H1 (cell line): ENCODE measurements around the gene CCNE1. TPM values are rescaled to one million over a fixed set of nuclear protein-coding genes. Genes with fewer than 3 reads are reported as not detected.
A peak's percentile ranks its signal among the peaks of the same experiment; 100 is the strongest.

Source experiments
- CTCF ChIA-PET: fragments of 300-600 bp; sonication (Branson Sonifier 250); formaldehyde crosslinking; loops from one replicate; lab custom pipeline; 2021; ENCODE audit not compliant: partially characterized antibody; lab: Charles Lee
- POLR2A ChIA-PET: fragments of 300-600 bp; sonication (Branson Sonifier 250); formaldehyde crosslinking; loops from one replicate; lab custom pipeline; 2021; ENCODE audit warnings: inconsistent platforms; ENCODE audit not compliant: partially characterized antibody; lab: Charles Lee
- DNase-seq, 2 experiments: peaks; one replicate each; pipeline versions ENCODE4 v3.0.0 to v3.0.0-alpha.2; 2010 to 2022; ENCODE audit warnings: low spot score in 2 of 2, low read depth in 1 of 2, mixed read lengths in 1 of 2
- FAIRE-seq: peaks from 2 replicates; lab custom pipeline; 2011; peaks lifted over from hg19 to GRCh38; lab: Jason Lieb, UNC
- H2AFZ ChIP-seq: 2 replicates; pipeline ENCODE4 v1.8.1; 2012; ENCODE audit warnings: low read length, inconsistent platforms
- H2AK5ac ChIP-seq: 2 replicates; pipeline ENCODE4 v1.6.1; 2013; ENCODE audit warnings: low read depth, low read length
- H2BK120ac ChIP-seq: replicated peaks from 2 replicates; pipeline ENCODE3; 2013; ENCODE audit warnings: low read depth, low read length, inconsistent platforms
- H2BK12ac ChIP-seq: 2 replicates; pipeline ENCODE4 v1.6.1; 2013; ENCODE audit warnings: low read depth, low read length
- H2BK15ac ChIP-seq: 2 replicates; pipeline ENCODE4 v1.6.1; 2013; ENCODE audit warnings: low read length
- H2BK20ac ChIP-seq: 2 replicates; pipeline ENCODE4 v1.6.1; 2013; ENCODE audit warnings: low read length
- H2BK5ac ChIP-seq: 2 replicates; pipeline ENCODE4 v1.6.1; 2013; ENCODE audit warnings: low read depth, low read length
- H3K14ac ChIP-seq: 2 replicates; pipeline ENCODE4 v1.6.1; 2013; ENCODE audit warnings: inconsistent platforms; ENCODE audit not compliant: insufficient read length
- H3K18ac ChIP-seq: 2 replicates; pipeline ENCODE4 v1.6.1; 2013; ENCODE audit warnings: low read length; ENCODE audit errors: extremely low read depth
- H3K23ac ChIP-seq: 2 replicates; pipeline ENCODE4 v1.6.1; 2013; ENCODE audit warnings: inconsistent platforms; ENCODE audit not compliant: insufficient read length
- H3K23me2 ChIP-seq: 2 replicates; pipeline ENCODE4 v1.6.1; 2013; ENCODE audit warnings: low read depth, low read length
- H3K27ac ChIP-seq: 2 replicates; pipeline ENCODE4 v1.6.1; 2011; ENCODE audit warnings: low read depth, low read length, inconsistent platforms
- H3K27me3 ChIP-seq, 4 experiments: replicated peaks in 1 of 4; 1 replicate in 1 of 4; 2 replicates in 3 of 4; pipeline versions ENCODE4 v1.6.1 to v1.8.1; 2011 to 2013; ENCODE audit warnings: low read length in 3 of 4, mild to moderate bottlenecking in 3 of 4, inconsistent platforms in 2 of 4, mixed read lengths in 2 of 4, moderate library complexity in 1 of 4; ENCODE audit not compliant: control insufficient read depth in 3 of 4, insufficient read depth in 3 of 4; ENCODE audit errors: extremely low read depth in 1 of 4
- H3K36me3 ChIP-seq, 4 experiments: 2 replicates each; pipeline versions ENCODE4 v1.6.1 to v1.8.1; 2011 to 2013; ENCODE audit warnings: mild to moderate bottlenecking in 4 of 4, low read length in 3 of 4, moderate library complexity in 2 of 4, control low read depth in 1 of 4, inconsistent platforms in 1 of 4; ENCODE audit not compliant: insufficient read depth in 4 of 4, control insufficient read depth in 2 of 4
- H3K4ac ChIP-seq: replicated peaks from 2 replicates; pipeline ENCODE3; 2013; ENCODE audit warnings: low read length, low read depth, mixed read lengths, inconsistent platforms; ENCODE audit not compliant: insufficient read length
- H3K4me1 ChIP-seq, 4 experiments: replicated peaks in 1 of 4; 1 replicate in 1 of 4; 2 replicates in 3 of 4; pipeline versions ENCODE4 v1.6.1 to v1.8.1; 2011 to 2013; ENCODE audit warnings: low read length in 3 of 4, inconsistent platforms in 2 of 4, mixed read lengths in 1 of 4; ENCODE audit not compliant: insufficient read depth in 4 of 4, control insufficient read depth in 3 of 4
- H3K4me2 ChIP-seq, 2 experiments: 2 replicates each; pipeline versions ENCODE4 v1.6.1 to v1.8.1; 2011 to 2013; ENCODE audit warnings: low read depth in 2 of 2, low read length in 2 of 2, control low read depth in 1 of 2, inconsistent platforms in 1 of 2, mild to moderate bottlenecking in 1 of 2; ENCODE audit not compliant: insufficient read depth in 1 of 2
- H3K4me3 ChIP-seq, 4 experiments: fragments of 200-600, 300-600 bp in 1 of 4; sonication (generic), shearing (Covaris generic), sonication (Bioruptor Twin) in 1 of 4; 2 replicates each; pipeline versions ENCODE4 v1.5.1 to v1.8.1; 2011 to 2016; ENCODE audit warnings: low read length in 4 of 4, low read depth in 3 of 4, control low read depth in 2 of 4, inconsistent platforms in 2 of 4, mild to moderate bottlenecking in 2 of 4, mixed read lengths in 1 of 4, moderate library complexity in 1 of 4; ENCODE audit not compliant: insufficient read depth in 2 of 4; ENCODE audit errors: extremely low read depth in 1 of 4
- H3K56ac ChIP-seq: replicated peaks from 2 replicates; pipeline ENCODE3; 2013; ENCODE audit warnings: low read depth, mild to moderate bottlenecking, mixed read lengths, low read length, inconsistent platforms; ENCODE audit not compliant: insufficient read length
- H3K79me1 ChIP-seq: 2 replicates; pipeline ENCODE4 v1.6.1; 2013; ENCODE audit warnings: low read depth, low read length, control low read depth
- H3K79me2 ChIP-seq, 2 experiments: 2 replicates each; pipeline versions ENCODE4 v1.6.1 to v1.8.1; 2012 to 2013; ENCODE audit warnings: low read length in 2 of 2, mild to moderate bottlenecking in 2 of 2, inconsistent platforms in 1 of 2; ENCODE audit not compliant: insufficient read depth in 2 of 2, control insufficient read depth in 1 of 2
- H3K9ac ChIP-seq, 4 experiments: replicated peaks in 1 of 4; 1 replicate in 1 of 4; 2 replicates in 3 of 4; pipeline versions ENCODE4 v1.6.1 to v1.8.1; 2011 to 2013; ENCODE audit warnings: low read depth in 3 of 4, low read length in 3 of 4, control low read depth in 2 of 4, mild to moderate bottlenecking in 2 of 4, moderate library complexity in 2 of 4, inconsistent platforms in 1 of 4; ENCODE audit errors: extremely low read depth in 1 of 4
- H3K9me3 ChIP-seq, 2 experiments: 2 replicates each; pipeline versions ENCODE4 v1.6.1 to v1.8.1; 2012 to 2013; ENCODE audit warnings: mild to moderate bottlenecking in 2 of 2, moderate library complexity in 2 of 2, control low read depth in 1 of 2, inconsistent platforms in 1 of 2, low read depth in 1 of 2, low read length in 1 of 2, mixed read lengths in 1 of 2; ENCODE audit not compliant: insufficient read depth in 2 of 2
- H4K20me1 ChIP-seq, 2 experiments: replicated peaks in 1 of 2; 2 replicates each; pipeline versions ENCODE3 to v1.8.1; 2011 to 2013; ENCODE audit warnings: inconsistent platforms in 2 of 2, low read length in 2 of 2, mild to moderate bottlenecking in 1 of 2; ENCODE audit not compliant: insufficient read depth in 2 of 2, control insufficient read depth in 1 of 2
- H4K5ac ChIP-seq: 2 replicates; pipeline ENCODE4 v1.6.1; 2013; ENCODE audit warnings: low read length, low read depth, mixed read lengths, inconsistent platforms; ENCODE audit not compliant: insufficient read length
- H4K8ac ChIP-seq: 2 replicates; pipeline ENCODE4 v1.8.0; 2013; ENCODE audit warnings: mild to moderate bottlenecking, moderate library complexity, low read length, inconsistent platforms; ENCODE audit not compliant: insufficient read depth; ENCODE audit errors: extremely low read depth
- H4K91ac ChIP-seq: replicated peaks from 2 replicates; pipeline ENCODE3; 2013; ENCODE audit warnings: low read length, mixed read lengths, inconsistent platforms; ENCODE audit not compliant: insufficient read length
- JUN ChIP-seq: IDR thresholded peaks from 2 replicates; pipeline ENCODE4 v1.6.1; 2011; ENCODE audit warnings: low read depth, mild to moderate bottlenecking, improper control_type of control experiment, low read length
- RAD21 ChIP-seq, 2 experiments: IDR thresholded peaks in 1 of 2; conservative IDR thresholded peaks in 1 of 2; 2 replicates each; pipeline ENCODE4 v1.6.1; 2011; ENCODE audit warnings: low read depth in 2 of 2, low read length in 2 of 2, improper control_type of control experiment in 1 of 2, inconsistent platforms in 1 of 2, mild to moderate bottlenecking in 1 of 2, moderate library complexity in 1 of 2
- WGBS, 2 experiments: shearing (Covaris generic) in 1 of 2; methylation state at CpG; one replicate each; pipeline versions ENCODE4 v1.1.6 to v1.1.7; 2013 to 2015; ENCODE audit warnings: low lambda C conversion rate in 2 of 2, mixed read lengths in 2 of 2, inconsistent platforms in 1 of 2, low coverage in 1 of 2, missing lambda C conversion rate in 1 of 2; ENCODE audit not compliant: insufficient replicate concordance in 2 of 2, insufficient coverage in 1 of 2, insufficient read length in 1 of 2; ENCODE audit errors: extremely low coverage in 1 of 2, missing lambda C conversion rate in 1 of 2; 5-methylcytosine and 5-hydroxymethylcytosine counted together
- polyA plus RNA-seq, 7 experiments: library from polyadenylated mRNA; depleted of rRNA in 3 of 7; stranded (reverse) in 5 of 7; unstranded in 2 of 7; fragments of >200 nt in 5 of 7; fragments of 200-250 nt in 2 of 7; gene quantifications; 1 replicate in 5 of 7; 2 replicates in 1 of 7; 4 replicates in 1 of 7; pipeline versions ENCODE4 v1.2.1 to v1.2.3, GENCODE V29; 2011 to 2013; ENCODE audit warnings: missing spikeins in 2 of 7, mixed read lengths in 2 of 7
- total RNA-seq: library from RNA; stranded (reverse); fragmentation: NEBNext Ultra II Directional; extraction: Animal tissue kit (Norgen Biotek cat#: 25700); gene quantifications from 2 replicates; pipeline ENCODE4 v1.2.1, GENCODE V29; 2021
- TF ChIP-seq, protein P1 (sequence below), 3 experiments: IDR thresholded peaks; 1 replicate in 2 of 3; 2 replicates in 1 of 3; pipeline versions ENCODE4 v1.5.1 to v1.6.1; 2011; ENCODE audit warnings: low read length in 3 of 3, mild to moderate bottlenecking in 3 of 3, inconsistent platforms in 2 of 3, low read depth in 1 of 3, moderate library complexity in 1 of 3; ENCODE audit not compliant: insufficient read depth in 1 of 3; ENCODE audit errors: control extremely low read depth in 1 of 3

Gene CCNE1
- total and polyA plus RNA-seq, 2 of the 8 experiments (the other 6 are each of a cell fraction or from before 2014, with no cell fraction given): 43.2 to 44.6 TPM

DNA sequence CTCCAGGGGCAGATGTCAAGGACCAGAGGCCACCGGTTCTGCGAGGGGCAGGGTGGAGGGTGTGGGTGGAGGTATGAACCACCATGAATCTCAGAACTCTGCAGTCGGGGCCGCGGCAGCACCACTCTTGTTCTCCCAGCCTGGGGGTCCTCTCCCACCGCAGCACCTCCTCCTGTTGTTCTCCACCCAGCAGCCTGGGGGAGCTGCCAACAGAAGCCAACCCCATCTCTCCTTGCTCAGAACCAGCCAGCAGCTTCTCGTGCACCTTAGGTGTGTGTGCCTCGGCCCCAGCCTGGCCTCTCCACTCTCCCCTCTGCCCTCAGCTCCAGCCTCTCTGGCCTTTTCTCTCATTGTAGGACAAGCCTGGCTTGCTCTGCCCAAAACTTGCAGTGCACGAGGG is 31.9 kb upstream of the CCNE1 start:
- H3K27me3 ChIP-seq: no peaks in the 10 kb centered on the region
- H3K23me2 ChIP-seq: peaks cover 6% of the 10 kb centered on the region; the same call in 1 of the 2 replicates
- H4K91ac ChIP-seq: no peak overlapping the region
- WGBS, 2 experiments: 67% methylated on average over 9 of the region's 9 CpGs; no CpG with 5 or more reads in 1 of the 2 experiments
- no peak overlapping the region for H2BK120ac ChIP-seq
- peak in 1 of 2 experiments; percentile 59 for DNase-seq
- ChIA-PET POLR2A (no interaction called here), CTCF (interaction anchor here (0.7 to 3.7 kb wide), 14 partner anchors 11 to 207 kb away, joined by 3 to 14 read pairs (median 4); no protein-coding TSS in a partner anchor)
- no peak overlapping the region for H3K4me2 ChIP-seq
- H3K79me2 ChIP-seq: no peaks in the 10 kb centered on the region
- H3K14ac ChIP-seq: no peak overlapping the region
- H3K79me1 ChIP-seq: no peaks in the 10 kb centered on the region
- H4K20me1 ChIP-seq: peaks cover 0 to 1% of the 10 kb centered on the region in 2 experiments
- H3K9me3 ChIP-seq: no peaks in the 10 kb centered on the region
- H3K27ac ChIP-seq: no peak overlapping the region
- H3K56ac ChIP-seq: no peak overlapping the region
- H3K4ac ChIP-seq: no peak overlapping the region
- H3K4me3 ChIP-seq: no peak overlapping the region
- no peak overlapping the region for H3K9ac ChIP-seq
- no peak for TF ChIP-seq JUN
- TF ChIP-seq, protein P1, sequence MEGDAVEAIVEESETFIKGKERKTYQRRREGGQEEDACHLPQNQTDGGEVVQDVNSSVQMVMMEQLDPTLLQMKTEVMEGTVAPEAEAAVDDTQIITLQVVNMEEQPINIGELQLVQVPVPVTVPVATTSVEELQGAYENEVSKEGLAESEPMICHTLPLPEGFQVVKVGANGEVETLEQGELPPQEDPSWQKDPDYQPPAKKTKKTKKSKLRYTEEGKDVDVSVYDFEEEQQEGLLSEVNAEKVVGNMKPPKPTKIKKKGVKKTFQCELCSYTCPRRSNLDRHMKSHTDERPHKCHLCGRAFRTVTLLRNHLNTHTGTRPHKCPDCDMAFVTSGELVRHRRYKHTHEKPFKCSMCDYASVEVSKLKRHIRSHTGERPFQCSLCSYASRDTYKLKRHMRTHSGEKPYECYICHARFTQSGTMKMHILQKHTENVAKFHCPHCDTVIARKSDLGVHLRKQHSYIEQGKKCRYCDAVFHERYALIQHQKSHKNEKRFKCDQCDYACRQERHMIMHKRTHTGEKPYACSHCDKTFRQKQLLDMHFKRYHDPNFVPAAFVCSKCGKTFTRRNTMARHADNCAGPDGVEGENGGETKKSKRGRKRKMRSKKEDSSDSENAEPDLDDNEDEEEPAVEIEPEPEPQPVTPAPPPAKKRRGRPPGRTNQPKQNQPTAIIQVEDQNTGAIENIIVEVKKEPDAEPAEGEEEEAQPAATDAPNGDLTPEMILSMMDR (IDR thresholded peaks at IDR 0.05; ENCODE audit: control extremely low read depth in 1 of 3, insufficient read depth in 1 of 3, low read depth in 1 of 3, low read length in 3 of 3): peak; percentile 42 to 56 (median 51); a peak in 3 of 4 replicates
- TF ChIP-seq RAD21 (IDR thresholded peaks at IDR 0.05 in 1 of 2, conservative IDR thresholded peaks at IDR 0.05 in 1 of 2; ENCODE audit: low read depth in 2 of 2, low read length in 2 of 2): peak; percentile 18 to 39
- H2BK20ac ChIP-seq: no peak overlapping the region
- H3K36me3 ChIP-seq: no peaks in the 10 kb centered on the region
- peaks cover 0 to 6% (median 3%) of the 10 kb centered on the region in 4 experiments; a peak in 4 of 7 replicates for H3K4me1 ChIP-seq
- FAIRE-seq: no peak
- H2BK12ac ChIP-seq: no peak overlapping the region
- no peak overlapping the region; the same call in 1 of the 2 replicates for H4K8ac ChIP-seq
- H2BK5ac ChIP-seq: no peak overlapping the region
- no peak overlapping the region for H4K5ac ChIP-seq
- no peak overlapping the region for H2BK15ac ChIP-seq
- no peak overlapping the region for H3K23ac ChIP-seq
- no peak overlapping the region for H3K18ac ChIP-seq
- H2AFZ ChIP-seq: peak overlapping the region; percentile 27; the same call in 1 of the 2 replicates
- H2AK5ac ChIP-seq: no peak overlapping the region
